ENCODE data around the gene AOAH.

AOAH gene

GRCh38 chr7:36602511-36602910 is 121.8 kb downstream of the AOAH start:
- DNase-seq (ENCODE audit: low read depth in 2 of 2) = no peak

- DNase-seq (ENCODE audit: low read depth in 2 of 2) = no peak
Measured at GRCh38 chr7:36601601-36602000, 122.7 kb downstream of the AOAH start.

GRCh38 chr7:36600869-36601530 is 123.3 kb downstream of the AOAH start:
- DNase-seq (ENCODE audit: low read depth in 2 of 2) = no peak

GRCh38 chr7:36600314-36600682 is 124.0 kb downstream of the AOAH start:
- no peak for DNase-seq (ENCODE audit: low read depth in 2 of 2)

- no peak for DNase-seq (ENCODE audit: low read depth in 2 of 2)
Measured at GRCh38 chr7:36599645-36600313, 124.5 kb downstream of the AOAH start.

- no peak for DNase-seq (ENCODE audit: low read depth in 2 of 2)
Measured at GRCh38 chr7:36598054-36598674, 126.1 kb downstream of the AOAH start.

- DNase-seq (ENCODE audit: low read depth in 2 of 2) = no peak
Measured at GRCh38 chr7:36597090-36597773, 127.1 kb downstream of the AOAH start.

- no peak for DNase-seq (ENCODE audit: low read depth in 2 of 2)
Measured at GRCh38 chr7:36594445-36594844, 129.8 kb downstream of the AOAH start.

GRCh38 chr7:36591636-36592035 is 132.7 kb downstream of the AOAH start:
- no peak for DNase-seq (ENCODE audit: low read depth in 2 of 2)

GRCh38 chr7:36589391-36589790 is 134.9 kb downstream of the AOAH start:
- DNase-seq (ENCODE audit: low read depth in 2 of 2) = no peak

- DNase-seq (ENCODE audit: low read depth in 2 of 2) = no peak
Measured at GRCh38 chr7:36583318-36583717, 141.0 kb downstream of the AOAH start.

- DNase-seq (ENCODE audit: low read depth in 2 of 2) = no peak
Measured at GRCh38 chr7:36575832-36576231, 148.5 kb downstream of the AOAH start.

GRCh38 chr7:36573066-36573465 is 151.2 kb downstream of the AOAH start:
- DNase-seq (ENCODE audit: low read depth in 2 of 2) = no peak

- no peak for DNase-seq (ENCODE audit: low read depth in 2 of 2)
Measured at GRCh38 chr7:36571190-36571560, 153.1 kb downstream of the AOAH start.

- no peak for DNase-seq (ENCODE audit: low read depth in 2 of 2)
Measured at GRCh38 chr7:36570528-36571189, 153.6 kb downstream of the AOAH start.

GRCh38 chr7:36568452-36568849 is 155.8 kb downstream of the AOAH start:
- DNase-seq (ENCODE audit: low read depth in 2 of 2) = no peak

GRCh38 chr7:36567699-36568451 is 156.4 kb downstream of the AOAH start:
- DNase-seq (ENCODE audit: low read depth in 2 of 2) = no peak

GRCh38 chr7:36565792-36566356 is 158.4 kb downstream of the AOAH start:
- DNase-seq (ENCODE audit: low read depth in 2 of 2) = no peak

- no peak for DNase-seq (ENCODE audit: low read depth in 2 of 2)
Measured at GRCh38 chr7:36564489-36564888, 159.8 kb downstream of the AOAH start.

- no peak for DNase-seq (ENCODE audit: low read depth in 2 of 2)
Measured at GRCh38 chr7:36563706-36564327, 160.5 kb downstream of the AOAH start.

GRCh38 chr7:36562121-36562520 is 162.2 kb downstream of the AOAH start:
- DNase-seq (ENCODE audit: low read depth in 2 of 2) = no peak
